ENCODE data around the gene TAF6L. TPM values are rescaled to one million over a fixed set of nuclear protein-coding genes. Genes with fewer than 3 reads are reported as not detected.

The TAF6L gene
- total and polyA plus RNA-seq, 10 donors, result 11.9 to 37.5 (median 22.4) TPM

DNA sequence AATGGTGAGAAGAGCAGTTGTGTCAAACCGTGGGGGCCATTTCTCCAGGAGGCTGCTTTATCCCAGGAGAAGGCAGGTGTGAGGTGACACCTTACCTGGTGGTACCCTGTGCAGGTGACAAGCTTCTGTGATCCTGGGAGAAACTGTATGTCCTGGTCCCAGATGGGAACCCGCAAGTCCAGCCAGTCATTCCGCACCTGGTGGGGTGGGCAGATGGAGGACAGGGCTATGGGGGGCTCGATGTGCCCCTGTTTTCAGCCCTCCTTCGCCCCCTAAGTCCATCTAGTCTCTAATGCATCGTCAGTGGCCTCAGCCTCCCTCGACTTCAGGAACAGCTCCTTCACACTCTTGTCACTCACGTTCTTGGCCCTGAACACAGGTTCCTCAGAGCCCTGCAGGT lies 64.1 kb downstream of the TAF6L start:
- 86 to 93% (median 90%) methylated on average over 6 to 8 of the region's 8 CpGs for WGBS, 5 donors
- Histone ChIP-seq H3K27ac (no peak overlapping the region), H3K27me3 (replicated peaks in 1 of 7) (no peaks in the 10 kb centered on the region), H3K36me3 (peaks cover 0 to 49% (median 29%) of the 10 kb centered on the region in 6 donors), H3K9me3 (no peaks in the 10 kb centered on the region), H3K4me1 (peaks cover 20 to 79% (median 54%) of the 10 kb centered on the region in 6 donors), H3K4me3 (no peak overlapping the region)
- no peak for TF ChIP-seq POLR2A (IDR thresholded peaks at IDR 0.05)
- TF ChIP-seq POLR2AphosphoS5 (IDR thresholded peaks at IDR 0.05), result peak in 1 of 3 donors; percentile 28
- peak; percentile 45 for DNase-seq
- intact Hi-C loops (cut with DNase I; ENCODE audit: low total_unique reads), result no loop called here

Small RNA genes within 50 kb of the gene (microRNA-seq; reads per million reads assigned to microRNA genes)
- gene MIR6514, result 1.1 to 1.4 (median 1.4) reads per million in 3 donors
- gene MIR6748, result 0 to 0.35 (median 0) reads per million in 3 donors

Small RNA genes within 50 kb of the gene (small RNA-seq; reads per million reads assigned to genes)
- gene MIR6514 (0.12 to 0.56 (median 0.25) reads per million in 4 donors), gene RNU6-118P (0 reads per million in 4 donors)

Other genes starting within 250 kb of the TAF6L start
Only the 30 nearest of the 31 such genes appear.
- gene AHNAK, start 224.6 kb upstream of the TAF6L start, total RNA-seq, result 100 to 1,000 TPM; 168 to 370 (median 289) TPM
- gene AHNAK, start 224.6 kb upstream of the TAF6L start, polyA plus RNA-seq, result 10 to 100 TPM; 11.8 to 24.0 (median 12.0) TPM
- gene EEF1G, start 197.5 kb upstream of the TAF6L start, total RNA-seq, result 1,000 to 10,000 TPM in 6 of 7 donors, 100 to 1,000 TPM in 1; 989 to 1,475 (median 1,270) TPM
- 1,000 to 10,000 TPM; 2,364 to 2,501 (median 2,474) TPM for gene EEF1G, start 197.5 kb upstream of the TAF6L start, polyA plus RNA-seq
- 10 to 100 TPM; 14.4 to 30.9 (median 20.1) TPM for gene TUT1, start 179.9 kb upstream of the TAF6L start, total RNA-seq
- gene TUT1, start 179.9 kb upstream of the TAF6L start, polyA plus RNA-seq, result 10 to 100 TPM; 14.5 to 24.1 (median 16.1) TPM
- gene MTA2, start 169.5 kb upstream of the TAF6L start, total RNA-seq, result 100 to 1,000 TPM; 102 to 154 (median 114) TPM
- gene MTA2, start 169.5 kb upstream of the TAF6L start, polyA plus RNA-seq, result 10 to 100 TPM; 55.3 to 94.6 (median 58.5) TPM
- 100 to 1,000 TPM in 5 of 7 donors, 10 to 100 TPM in 2; 46.7 to 159 (median 116) TPM for gene EML3, start 158.6 kb upstream of the TAF6L start, total RNA-seq
- 100 to 1,000 TPM in 1 of 3 donors, 10 to 100 TPM in 2; 51.0 to 116 (median 78.6) TPM for gene EML3, start 158.6 kb upstream of the TAF6L start, polyA plus RNA-seq
- 1 to 10 TPM; 4.3 to 8.8 (median 5.6) TPM for gene ROM1, start 158.1 kb upstream of the TAF6L start, total RNA-seq
- gene ROM1, start 158.1 kb upstream of the TAF6L start, polyA plus RNA-seq, result 10 to 100 TPM in 1 of 3 donors, 1 to 10 TPM in 2; 4.2 to 15.0 (median 6.1) TPM
- gene B3GAT3, start 149.4 kb upstream of the TAF6L start, total RNA-seq, result 10 to 100 TPM; 25.2 to 43.7 (median 37.1) TPM
- 10 to 100 TPM; 41.9 to 65.7 (median 63.1) TPM for gene B3GAT3, start 149.4 kb upstream of the TAF6L start, polyA plus RNA-seq
- gene GANAB, start 124.8 kb upstream of the TAF6L start, total RNA-seq, result 100 to 1,000 TPM; 122 to 245 (median 198) TPM
- 10 to 100 TPM; 49.0 to 72.4 (median 53.6) TPM for gene GANAB, start 124.8 kb upstream of the TAF6L start, polyA plus RNA-seq
- 10 to 100 TPM; 16.9 to 34.5 (median 24.8) TPM for gene INTS5, start 118.1 kb upstream of the TAF6L start, total RNA-seq
- gene INTS5, start 118.1 kb upstream of the TAF6L start, polyA plus RNA-seq, result 10 to 100 TPM in 1 of 3 donors, 1 to 10 TPM in 2; 4.4 to 13.7 (median 7.0) TPM
- gene C11orf98, start 106.2 kb upstream of the TAF6L start, total RNA-seq, result 10 to 100 TPM; 30.9 to 43.7 (median 42.5) TPM
- 100 to 1,000 TPM; 144 to 164 (median 152) TPM for gene C11orf98, start 106.2 kb upstream of the TAF6L start, polyA plus RNA-seq
- gene CSKMT, start 106.1 kb upstream of the TAF6L start, total RNA-seq, result 10 to 100 TPM in 6 of 7 donors, 1 to 10 TPM in 1; 3.0 to 19.4 (median 13.2) TPM
- gene CSKMT, start 106.1 kb upstream of the TAF6L start, polyA plus RNA-seq, result 10 to 100 TPM; 32.6 to 59.4 (median 40.3) TPM
- gene UQCC3, start 99.7 kb upstream of the TAF6L start, total RNA-seq, result 1 to 10 TPM; 4.9 to 6.5 (median 5.9) TPM
- 10 to 100 TPM; 20.2 to 23.7 (median 23.3) TPM for gene UQCC3, start 99.7 kb upstream of the TAF6L start, polyA plus RNA-seq
- gene LBHD1, start 99.1 kb upstream of the TAF6L start, total RNA-seq, result 10 to 100 TPM in 6 of 7 donors, 1 to 10 TPM in 1; 10.0 to 20.2 (median 12.8) TPM
- gene LBHD1, start 99.1 kb upstream of the TAF6L start, polyA plus RNA-seq, result 10 to 100 TPM in 2 of 3 donors, 1 to 10 TPM in 1; 7.3 to 21.2 (median 15.1) TPM
- 100 to 1,000 TPM in 6 of 7 donors, 10 to 100 TPM in 1; 93.8 to 158 (median 128) TPM for gene UBXN1, start 92.3 kb upstream of the TAF6L start, total RNA-seq
- 100 to 1,000 TPM; 198 to 209 (median 203) TPM for gene UBXN1, start 92.3 kb upstream of the TAF6L start, polyA plus RNA-seq
- gene LRRN4CL, start 81.9 kb upstream of the TAF6L start, total RNA-seq, result not detected
- gene LRRN4CL, start 81.9 kb upstream of the TAF6L start, polyA plus RNA-seq, result under 1 TPM; 0.04 to 0.48 (median 0.17) TPM
- 10 to 100 TPM; 25.6 to 66.0 (median 34.4) TPM for gene BSCL2, start 64.0 kb upstream of the TAF6L start, total RNA-seq
- 10 to 100 TPM; 47.7 to 62.6 (median 47.8) TPM for gene BSCL2, start 64.0 kb upstream of the TAF6L start, polyA plus RNA-seq
- gene GNG3, start 63.7 kb upstream of the TAF6L start, total RNA-seq, result not detected
- gene GNG3, start 63.7 kb upstream of the TAF6L start, polyA plus RNA-seq, result under 1 TPM in 2 of 3 donors, not detected in 1; 0.12 to 0.13 TPM
- 10 to 100 TPM; 39.3 to 62.8 (median 48.5) TPM for gene HNRNPUL2, start 43.9 kb upstream of the TAF6L start, total RNA-seq
- 10 to 100 TPM; 26.4 to 37.1 (median 29.3) TPM for gene HNRNPUL2, start 43.9 kb upstream of the TAF6L start, polyA plus RNA-seq
- gene TTC9C, start 42.9 kb upstream of the TAF6L start, total RNA-seq, result 10 to 100 TPM; 25.4 to 47.1 (median 30.5) TPM
- gene TTC9C, start 42.9 kb upstream of the TAF6L start, polyA plus RNA-seq, result 10 to 100 TPM; 27.8 to 35.6 (median 33.4) TPM
- gene ZBTB3, start 17.2 kb upstream of the TAF6L start, total RNA-seq, result 10 to 100 TPM in 5 of 7 donors, 1 to 10 TPM in 2; 6.6 to 14.5 (median 11.1) TPM
- gene ZBTB3, start 17.2 kb upstream of the TAF6L start, polyA plus RNA-seq, result 1 to 10 TPM; 3.2 to 4.9 (median 3.9) TPM
- gene POLR2G, start 9.8 kb upstream of the TAF6L start, total RNA-seq, result 10 to 100 TPM; 52.1 to 74.0 (median 60.2) TPM
- 100 to 1,000 TPM; 129 to 153 (median 135) TPM for gene POLR2G, start 9.8 kb upstream of the TAF6L start, polyA plus RNA-seq
- 10 to 100 TPM; 39.0 to 80.8 (median 48.3) TPM for gene TMEM179B, start 16.0 kb downstream of the TAF6L start, total RNA-seq
- gene TMEM179B, start 16.0 kb downstream of the TAF6L start, polyA plus RNA-seq, result 10 to 100 TPM; 46.1 to 57.1 (median 54.6) TPM
- gene TMEM223, start 20.6 kb downstream of the TAF6L start, total RNA-seq, result 10 to 100 TPM; 11.2 to 27.8 (median 13.6) TPM
- 10 to 100 TPM; 19.0 to 32.8 (median 25.0) TPM for gene TMEM223, start 20.6 kb downstream of the TAF6L start, polyA plus RNA-seq
- gene NXF1, start 34.0 kb downstream of the TAF6L start, total RNA-seq, result 100 to 1,000 TPM in 4 of 7 donors, 10 to 100 TPM in 3; 87.7 to 125 (median 118) TPM
- 100 to 1,000 TPM in 2 of 3 donors, 10 to 100 TPM in 1; 83.1 to 271 (median 194) TPM for gene NXF1, start 34.0 kb downstream of the TAF6L start, polyA plus RNA-seq
- gene STX5, start 60.7 kb downstream of the TAF6L start, total RNA-seq, result 10 to 100 TPM; 40.5 to 50.7 (median 43.7) TPM
- 10 to 100 TPM; 20.9 to 27.0 (median 23.5) TPM for gene STX5, start 60.7 kb downstream of the TAF6L start, polyA plus RNA-seq
- gene TEX54, start 61.4 kb downstream of the TAF6L start, total RNA-seq, result not detected
- not detected for gene TEX54, start 61.4 kb downstream of the TAF6L start, polyA plus RNA-seq
- gene WDR74, start 68.2 kb downstream of the TAF6L start, total RNA-seq, result 10 to 100 TPM; 29.0 to 62.2 (median 46.4) TPM
- gene WDR74, start 68.2 kb downstream of the TAF6L start, polyA plus RNA-seq, result 10 to 100 TPM; 56.0 to 66.2 (median 60.1) TPM
- gene SLC3A2, start 109.5 kb downstream of the TAF6L start, total RNA-seq, result 100 to 1,000 TPM; 102 to 138 (median 114) TPM
- gene SLC3A2, start 109.5 kb downstream of the TAF6L start, polyA plus RNA-seq, result 10 to 100 TPM; 48.7 to 58.4 (median 52.8) TPM
- gene CHRM1, start 150.0 kb downstream of the TAF6L start, total RNA-seq, result not detected
- gene CHRM1, start 150.0 kb downstream of the TAF6L start, polyA plus RNA-seq, result not detected
- not detected for gene SLC22A6, start 213.6 kb downstream of the TAF6L start, total RNA-seq
- gene SLC22A6, start 213.6 kb downstream of the TAF6L start, polyA plus RNA-seq, result not detected

Data from spleen (tissue), 11 donors.